Mucosa of descending colon (tissue), 3 donors: ENCODE data around the gene HES6. TPM values are rescaled to one million over a fixed set of nuclear protein-coding genes. Genes with fewer than 3 reads are reported as not detected.
A peak's percentile ranks its signal among the peaks of the same experiment; 100 is the strongest.
"Not testable (repeated sequence)": the region's sequence is repeated elsewhere in the genome, so short reads cannot be mapped to it uniquely, and the experiment has no call there.

Experiments
- ATAC-seq: fragments of 200-7000 bp; cut with Tn5 transposase; one replicate; pipeline ENCODE4 v1.9.1; 2020; ENCODE audit warnings: mild to moderate bottlenecking, moderate library complexity
- DNase-seq, 3 donors: peaks; one replicate each; pipeline ENCODE4 v3.0.0-alpha.2; 2020
- H3K36me3 ChIP-seq: fragments of 200-600 bp; one replicate; pipeline ENCODE4 v1.8.0; 2021; ENCODE audit warnings: low read depth, mild to moderate bottlenecking
- H3K4me1 ChIP-seq: fragments of 200-600 bp; one replicate; pipeline ENCODE4 v1.8.0; 2021; ENCODE audit warnings: low read depth, mild to moderate bottlenecking
- H3K4me3 ChIP-seq: fragments of 200-600 bp; one replicate; pipeline ENCODE4 v1.8.0; 2021; ENCODE audit warnings: mild to moderate bottlenecking
- H3K9me3 ChIP-seq: fragments of 200-600 bp; one replicate; pipeline ENCODE4 v1.8.0; 2021; ENCODE audit warnings: mild to moderate bottlenecking
- intact Hi-C, 2 donors: fragments of 100-400 bp; cut with DNase I in 1 of 2; cut with micrococcal nuclease in 1 of 2; formaldehyde crosslinking; loops; one replicate each; pipeline versions ENCODE4 v1.11.0 to v1.11.1; 2022; cut with DNase I, micrococcal nuclease
- total RNA-seq, 3 donors: library from RNA; stranded (reverse); fragmentation: NEBNext Ultra II Directional in 2 of 3; extraction: Animal tissue kit (Norgen Biotek cat#: 25700) in 2 of 3; gene quantifications; one replicate each; pipeline versions ENCODE4 v1.2.1 to v1.2.4, GENCODE V29; 2021 to 2023
- TF ChIP-seq, protein P1 (sequence below): fragments of 200-600 bp; IDR thresholded peaks from one replicate; pipeline ENCODE4 v1.8.0; 2022; ENCODE audit warnings: antibody characterized with exemption, mild to moderate bottlenecking
- donor health status: DM: no; HTN: no; CAD: no; lungs with moderate emphysema.
- donor health status: DM: no; HTN: no; CAD: no.
- donor health status: DM: no; HTN: yes; CAD: no.

Gene HES6
- total RNA-seq, 3 donors from 2014 or later, result 21.9 to 63.5 (median 25.7) TPM

DNA sequence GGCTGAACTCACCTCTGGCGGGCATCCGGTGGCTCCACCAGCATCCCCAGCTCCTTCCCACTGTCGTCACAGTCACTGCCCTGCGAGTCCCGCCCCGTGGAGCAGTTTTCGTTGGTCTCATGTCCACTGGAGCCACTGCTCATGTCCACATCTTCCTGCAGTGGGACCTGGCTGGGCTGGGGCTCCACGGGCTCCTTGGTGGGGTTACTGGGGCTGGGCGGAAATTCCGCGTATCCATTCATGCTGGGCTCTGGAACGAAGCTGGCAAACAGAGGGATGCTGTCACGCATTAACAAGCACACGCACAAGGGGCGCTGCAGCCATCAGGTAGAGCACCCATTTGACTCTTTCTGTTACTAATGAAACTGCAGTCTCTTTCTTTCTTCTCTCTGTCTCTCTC, 37.9 kb upstream of the HES6 start:
- no peaks in the 10 kb centered on the region for H3K9me3 ChIP-seq
- ATAC-seq (no peak), DNase-seq (peak in 2 of 3 donors; percentile 29 to 45)
- peaks cover 5% of the 10 kb centered on the region for H3K36me3 ChIP-seq
- TF ChIP-seq, protein P1, sequence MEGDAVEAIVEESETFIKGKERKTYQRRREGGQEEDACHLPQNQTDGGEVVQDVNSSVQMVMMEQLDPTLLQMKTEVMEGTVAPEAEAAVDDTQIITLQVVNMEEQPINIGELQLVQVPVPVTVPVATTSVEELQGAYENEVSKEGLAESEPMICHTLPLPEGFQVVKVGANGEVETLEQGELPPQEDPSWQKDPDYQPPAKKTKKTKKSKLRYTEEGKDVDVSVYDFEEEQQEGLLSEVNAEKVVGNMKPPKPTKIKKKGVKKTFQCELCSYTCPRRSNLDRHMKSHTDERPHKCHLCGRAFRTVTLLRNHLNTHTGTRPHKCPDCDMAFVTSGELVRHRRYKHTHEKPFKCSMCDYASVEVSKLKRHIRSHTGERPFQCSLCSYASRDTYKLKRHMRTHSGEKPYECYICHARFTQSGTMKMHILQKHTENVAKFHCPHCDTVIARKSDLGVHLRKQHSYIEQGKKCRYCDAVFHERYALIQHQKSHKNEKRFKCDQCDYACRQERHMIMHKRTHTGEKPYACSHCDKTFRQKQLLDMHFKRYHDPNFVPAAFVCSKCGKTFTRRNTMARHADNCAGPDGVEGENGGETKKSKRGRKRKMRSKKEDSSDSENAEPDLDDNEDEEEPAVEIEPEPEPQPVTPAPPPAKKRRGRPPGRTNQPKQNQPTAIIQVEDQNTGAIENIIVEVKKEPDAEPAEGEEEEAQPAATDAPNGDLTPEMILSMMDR, result no peak
- H3K4me1 ChIP-seq, result peaks cover 44% of the 10 kb centered on the region
- H3K4me3 ChIP-seq, result no peak overlapping the region
- intact Hi-C loops, result no loop called here

DNA sequence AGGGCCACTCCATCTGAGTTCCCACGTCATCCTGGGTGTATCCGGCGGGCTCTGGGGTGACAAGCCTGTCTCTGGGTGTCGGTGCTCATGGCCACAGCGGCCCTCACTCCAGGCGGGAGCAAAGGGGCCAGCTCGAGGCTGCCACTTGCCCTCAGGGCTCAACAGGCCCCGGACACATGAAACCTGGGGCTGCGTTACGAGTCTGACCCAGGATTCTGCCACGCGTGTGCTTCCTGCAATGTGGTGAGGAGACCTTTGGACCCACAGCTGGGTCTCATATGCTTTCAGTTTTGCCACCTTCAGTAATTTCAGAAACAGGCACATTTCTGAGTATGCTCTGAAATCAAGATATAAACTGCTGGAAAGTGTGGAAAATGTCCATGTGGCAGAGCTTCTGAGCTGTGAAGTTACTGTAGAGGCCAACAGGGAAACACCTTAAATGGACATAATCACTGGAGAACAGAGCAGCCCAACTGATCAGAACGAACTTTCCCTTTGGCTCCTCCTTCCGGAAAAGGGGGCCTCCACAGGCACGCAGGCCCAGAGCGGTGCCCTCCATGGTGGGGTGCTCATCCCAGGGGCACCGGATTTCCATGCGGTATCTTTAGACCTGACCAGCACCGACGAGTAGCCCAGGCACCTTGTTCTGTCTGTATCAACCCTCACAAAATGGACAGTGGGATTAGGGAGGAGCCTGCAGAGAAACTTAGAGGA, 34.5 kb upstream of the HES6 start:
- intact Hi-C loops, result no loop called here
- Histone ChIP-seq H3K4me3 (no peak overlapping the region), H3K36me3 (peaks cover 9% of the 10 kb centered on the region), H3K9me3 (no peaks in the 10 kb centered on the region), H3K4me1 (peaks cover 17% of the 10 kb centered on the region)
- TF ChIP-seq, protein P1, result no peak
- ATAC-seq (peak; percentile 83), DNase-seq (peak; percentile 59 to 62 (median 61))

DNA sequence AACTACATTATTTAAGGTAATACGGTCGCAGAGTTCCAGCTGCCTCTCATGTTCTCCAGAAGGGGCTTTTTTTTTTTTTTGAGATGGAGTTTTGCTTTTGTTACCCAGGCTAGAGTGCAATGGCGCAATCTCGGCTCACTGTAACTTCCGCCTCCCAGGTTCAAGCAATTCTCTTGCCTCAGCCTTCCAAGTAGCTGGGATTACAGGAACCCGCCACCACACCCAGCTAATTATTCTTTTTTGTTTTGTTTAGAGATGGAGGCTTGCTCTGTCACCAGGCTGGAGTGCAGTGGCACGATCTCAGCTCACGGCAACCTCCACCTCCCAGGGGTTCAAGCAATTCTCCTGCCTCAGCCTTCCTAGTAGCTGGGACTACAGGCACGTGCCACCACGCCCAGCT, 33.6 kb upstream of the HES6 start:
- DNase-seq, result peak; percentile 57 to 73 (median 63)
- intact Hi-C loops, H3K4me3 ChIP-seq, H3K36me3 ChIP-seq, H3K9me3 ChIP-seq: not testable (repeated sequence)
- H3K4me1 ChIP-seq, result peaks cover 17% of the 10 kb centered on the region
- ATAC-seq, result peak; percentile 80

DNA sequence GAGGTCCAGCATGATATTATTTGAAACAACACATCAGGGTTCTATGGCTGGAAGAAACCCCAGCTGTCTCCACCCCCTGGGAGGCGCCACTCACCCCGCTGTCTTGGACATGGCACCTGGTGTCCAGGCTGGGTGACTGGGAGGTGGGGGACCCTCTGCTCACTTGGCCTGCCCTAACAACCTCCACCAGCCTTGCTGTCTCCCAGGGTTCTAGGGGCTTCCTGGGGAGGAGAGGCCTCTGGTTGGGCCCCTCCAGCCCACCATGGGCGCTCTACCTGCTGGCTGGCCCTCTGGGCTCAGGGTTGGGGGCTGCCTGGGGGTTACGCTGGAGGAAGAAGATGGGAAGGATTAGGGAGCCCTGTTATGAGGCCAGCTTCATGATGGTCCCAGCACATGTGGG, 32.3 kb upstream of the HES6 start:
- H3K4me3 ChIP-seq, result no peak overlapping the region
- TF ChIP-seq, protein P1, result no peak
- DNase-seq (peak in 2 of 3 donors; percentile 24 to 44), ATAC-seq (no peak)
- no peaks in the 10 kb centered on the region for H3K9me3 ChIP-seq
- H3K36me3 ChIP-seq, result peaks cover 9% of the 10 kb centered on the region
- intact Hi-C loops, result no loop called here
- peaks cover 17% of the 10 kb centered on the region for H3K4me1 ChIP-seq

DNA sequence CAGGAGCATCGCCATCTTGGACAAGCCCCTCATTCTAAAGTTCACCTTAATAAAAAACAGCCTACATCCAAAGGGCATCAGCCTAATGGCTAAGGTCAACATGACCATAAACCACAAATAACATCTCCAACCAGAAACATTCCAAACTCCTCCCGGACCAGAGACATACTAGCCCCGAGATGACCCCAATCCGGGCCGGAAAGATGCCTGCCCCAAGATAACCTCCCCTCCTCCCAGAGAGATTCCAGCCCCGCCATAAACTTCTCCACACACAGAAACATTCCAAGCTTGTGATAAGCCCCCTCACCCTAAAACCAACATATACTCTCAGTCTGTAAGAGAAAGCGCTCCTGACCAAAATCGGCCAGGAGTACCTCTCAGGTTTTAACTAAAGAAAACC, 31.8 kb upstream of the HES6 start:
- intact Hi-C loops, H3K36me3 ChIP-seq, ATAC-seq, H3K9me3 ChIP-seq, H3K4me3 ChIP-seq: not testable (repeated sequence)
- peak in 1 of 3 donors; percentile 12 for DNase-seq
- peaks cover 17% of the 10 kb centered on the region for H3K4me1 ChIP-seq

DNA sequence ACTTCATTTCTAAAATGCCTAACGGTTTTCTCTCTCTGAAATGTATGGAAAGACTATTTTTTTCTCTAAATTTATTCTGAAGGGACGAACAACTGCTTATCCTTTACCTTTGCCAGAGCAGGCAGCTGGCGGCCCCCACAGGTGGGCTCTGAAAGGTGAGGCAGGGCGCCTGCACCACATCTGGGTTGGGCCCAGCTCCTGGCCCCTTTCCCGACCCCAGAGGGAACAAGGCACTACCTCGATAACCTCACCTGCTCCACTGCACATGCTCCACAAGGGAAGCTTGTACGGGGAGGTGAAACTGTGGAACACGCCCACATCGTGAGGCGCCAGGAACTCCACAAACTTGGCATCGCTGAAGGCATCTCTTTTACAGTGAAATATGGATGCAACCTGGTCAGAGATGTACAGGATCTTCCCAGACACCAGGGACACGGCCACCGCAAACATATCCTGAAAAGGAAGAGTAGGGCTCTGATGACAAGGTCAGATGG, 31.3 kb upstream of the HES6 start:
- no peak for ATAC-seq
- Histone ChIP-seq H3K4me1 (peaks cover 17% of the 10 kb centered on the region), H3K4me3 (no peak overlapping the region), H3K9me3 (no peaks in the 10 kb centered on the region), H3K36me3 (peaks cover 9% of the 10 kb centered on the region)
- peak in 2 of 3 donors; percentile 22 to 40 for DNase-seq
- TF ChIP-seq, protein P1, result no peak
- intact Hi-C loops, result no loop called here
